ENCODE data around the gene JPH2.

JPH2 gene

GRCh38 chr20:44210406-44211176, 23.6 kb upstream of the JPH2 start, which contains the start of gene OSER1:
Gene OSER1, minus strand, starts transcription at chr20:44210771. Its CDS starts 3,814 bp downstream, at chr20:44206957.
- H3K27me3 ChIP-seq (replicated peaks): no peaks in the 10 kb centered on the region
- H3K4me3 ChIP-seq (ENCODE audit: low read depth, low read length): peak within 1 kb of the TSS; percentile 96
- in situ Hi-C loops (cut with HindIII; ENCODE audit: low pct_ligation_motif_present, low sequenced_read_pairs): no loop called here
- TF ChIP-seq, protein P1, sequence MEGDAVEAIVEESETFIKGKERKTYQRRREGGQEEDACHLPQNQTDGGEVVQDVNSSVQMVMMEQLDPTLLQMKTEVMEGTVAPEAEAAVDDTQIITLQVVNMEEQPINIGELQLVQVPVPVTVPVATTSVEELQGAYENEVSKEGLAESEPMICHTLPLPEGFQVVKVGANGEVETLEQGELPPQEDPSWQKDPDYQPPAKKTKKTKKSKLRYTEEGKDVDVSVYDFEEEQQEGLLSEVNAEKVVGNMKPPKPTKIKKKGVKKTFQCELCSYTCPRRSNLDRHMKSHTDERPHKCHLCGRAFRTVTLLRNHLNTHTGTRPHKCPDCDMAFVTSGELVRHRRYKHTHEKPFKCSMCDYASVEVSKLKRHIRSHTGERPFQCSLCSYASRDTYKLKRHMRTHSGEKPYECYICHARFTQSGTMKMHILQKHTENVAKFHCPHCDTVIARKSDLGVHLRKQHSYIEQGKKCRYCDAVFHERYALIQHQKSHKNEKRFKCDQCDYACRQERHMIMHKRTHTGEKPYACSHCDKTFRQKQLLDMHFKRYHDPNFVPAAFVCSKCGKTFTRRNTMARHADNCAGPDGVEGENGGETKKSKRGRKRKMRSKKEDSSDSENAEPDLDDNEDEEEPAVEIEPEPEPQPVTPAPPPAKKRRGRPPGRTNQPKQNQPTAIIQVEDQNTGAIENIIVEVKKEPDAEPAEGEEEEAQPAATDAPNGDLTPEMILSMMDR (IDR thresholded peaks at IDR 0.05; ENCODE audit: low read depth, low read length, missing control alignments): no peak
- peak; percentile 95 for DNase-seq
- peaks cover 3% of the 10 kb centered on the region for H3K36me3 ChIP-seq (replicated peaks)
- peak within 1 kb of the TSS; percentile 97 for H3K27ac ChIP-seq

GRCh38 chr20:44209686-44210405, 22.9 kb upstream of the JPH2 start:
- in situ Hi-C loops (cut with HindIII; ENCODE audit: low pct_ligation_motif_present, low sequenced_read_pairs): no loop called here
- Histone ChIP-seq H3K4me3 (ENCODE audit: low read depth, low read length) (peak overlapping the region; percentile 96), H3K27ac (peak overlapping the region; percentile 97), H3K36me3 (replicated peaks) (peaks cover 3% of the 10 kb centered on the region), H3K27me3 (replicated peaks) (no peaks in the 10 kb centered on the region)
- DNase-seq: peak; percentile 9
- TF ChIP-seq, protein P1 (IDR thresholded peaks at IDR 0.05; ENCODE audit: low read depth, low read length, missing control alignments): no peak

DNA sequence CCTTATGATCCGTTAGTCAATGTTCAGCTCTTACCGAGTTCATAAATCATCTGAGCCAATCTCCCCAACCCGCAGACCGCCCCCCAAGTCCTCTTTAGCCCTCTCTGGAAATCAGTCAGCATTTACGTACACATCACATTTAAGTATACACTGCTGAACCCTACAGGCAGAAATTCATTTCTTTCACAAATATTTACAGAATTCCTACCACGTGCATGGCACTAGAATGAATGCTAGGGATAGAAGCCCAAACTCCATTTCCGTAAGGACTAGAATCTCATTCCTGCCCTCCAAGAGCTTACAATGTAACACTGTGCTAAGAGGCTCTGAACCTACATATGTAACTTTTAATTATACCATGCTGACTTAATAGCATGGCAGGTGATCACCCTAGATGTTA, 21.8 kb upstream of the JPH2 start:
- DNase-seq: no peak
- TF ChIP-seq, protein P1 (IDR thresholded peaks at IDR 0.05; ENCODE audit: low read depth, low read length, missing control alignments): no peak
- H3K27me3 ChIP-seq (replicated peaks): no peaks in the 10 kb centered on the region
- in situ Hi-C loops (cut with HindIII; ENCODE audit: low pct_ligation_motif_present, low sequenced_read_pairs): no loop called here
- peak overlapping the region; percentile 96 for H3K4me3 ChIP-seq (ENCODE audit: low read depth, low read length)
- H3K36me3 ChIP-seq (replicated peaks): peaks cover 3% of the 10 kb centered on the region
- no peak overlapping the region for H3K27ac ChIP-seq

- Histone ChIP-seq H3K27me3 (replicated peaks) (no peaks in the 10 kb centered on the region), H3K36me3 (replicated peaks) (peaks cover 3% of the 10 kb centered on the region), H3K27ac (no peak overlapping the region), H3K4me3 (ENCODE audit: low read depth, low read length) (no peak overlapping the region)
- no peak for DNase-seq
- TF ChIP-seq, protein P1 (IDR thresholded peaks at IDR 0.05; ENCODE audit: low read depth, low read length, missing control alignments): no peak
- in situ Hi-C loops (cut with HindIII; ENCODE audit: low pct_ligation_motif_present, low sequenced_read_pairs): no loop called here
Observed at GRCh38 chr20:44208165-44208564, 21.2 kb upstream of the JPH2 start.

DNA sequence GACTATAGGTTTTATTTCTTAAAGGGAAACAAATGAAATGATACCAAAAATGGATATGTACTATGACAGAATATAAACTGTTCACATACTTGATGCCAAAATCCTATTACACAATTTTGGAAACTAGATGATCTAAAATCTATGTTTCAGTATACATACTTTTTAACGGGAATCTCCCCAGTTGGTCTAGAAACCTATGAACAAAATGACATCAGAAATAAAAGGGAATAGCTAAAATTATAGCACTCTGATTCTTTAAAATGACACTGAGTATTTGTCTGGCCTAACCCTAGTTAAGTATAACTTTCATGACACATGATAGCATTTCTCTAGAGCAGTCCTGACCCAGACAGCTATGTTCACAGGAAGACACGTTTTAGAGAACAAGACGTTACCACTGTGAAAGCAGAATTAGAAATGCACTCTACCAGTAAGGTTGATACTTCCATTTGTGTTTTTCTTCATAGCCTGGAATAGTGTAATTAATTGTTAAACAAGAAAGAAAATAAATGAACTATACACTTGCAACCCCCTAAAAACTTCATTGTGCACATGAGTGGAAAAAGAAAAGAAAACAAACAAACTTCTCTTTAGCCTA, 20.2 kb upstream of the JPH2 start:
- TF ChIP-seq, protein P1 (IDR thresholded peaks at IDR 0.05; ENCODE audit: low read depth, low read length, missing control alignments): no peak

More for the DNA sequence above, 20.2 kb upstream of the JPH2 start:
- Histone ChIP-seq H3K27me3 (replicated peaks) (no peaks in the 10 kb centered on the region), H3K27ac (no peak overlapping the region), H3K36me3 (replicated peaks) (peaks cover 3% of the 10 kb centered on the region), H3K4me3 (ENCODE audit: low read depth, low read length) (no peak overlapping the region)
- in situ Hi-C loops (cut with HindIII; ENCODE audit: low pct_ligation_motif_present, low sequenced_read_pairs): no loop called here
- no peak for DNase-seq
